GM19239 (cell line): Measurements from ENCODE around the gene NBPF6.
"Not testable (repeated sequence)": the region's sequence is repeated elsewhere in the genome, so short reads cannot be mapped to it uniquely, and the experiment has no call there.

Source experiments
- DNase-seq: peaks from one replicate; pipeline ENCODE4 v3.0.0; 2011; ENCODE audit warnings: low spot score; ENCODE audit not compliant: insufficient read length
- FAIRE-seq: peaks from 2 replicates; lab custom pipeline; 2011; peaks lifted over from hg19 to GRCh38; lab: Jason Lieb, UNC

The NBPF6 gene, protein sequence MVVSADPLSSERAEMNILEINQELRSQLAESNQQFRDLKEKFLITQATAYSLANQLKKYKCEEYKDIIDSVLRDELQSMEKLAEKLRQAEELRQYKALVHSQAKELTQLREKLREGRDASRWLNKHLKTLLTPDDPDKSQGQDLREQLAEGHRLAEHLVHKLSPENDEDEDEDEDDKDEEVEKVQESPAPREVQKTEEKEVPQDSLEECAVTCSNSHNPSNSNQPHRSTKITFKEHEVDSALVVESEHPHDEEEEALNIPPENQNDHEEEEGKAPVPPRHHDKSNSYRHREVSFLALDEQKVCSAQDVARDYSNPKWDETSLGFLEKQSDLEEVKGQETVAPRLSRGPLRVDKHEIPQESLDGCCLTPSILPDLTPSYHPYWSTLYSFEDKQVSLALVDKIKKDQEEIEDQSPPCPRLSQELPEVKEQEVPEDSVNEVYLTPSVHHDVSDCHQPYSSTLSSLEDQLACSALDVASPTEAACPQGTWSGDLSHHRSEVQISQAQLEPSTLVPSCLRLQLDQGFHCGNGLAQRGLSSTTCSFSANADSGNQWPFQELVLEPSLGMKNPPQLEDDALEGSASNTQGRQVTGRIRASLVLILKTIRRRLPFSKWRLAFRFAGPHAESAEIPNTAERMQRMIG

DNA sequence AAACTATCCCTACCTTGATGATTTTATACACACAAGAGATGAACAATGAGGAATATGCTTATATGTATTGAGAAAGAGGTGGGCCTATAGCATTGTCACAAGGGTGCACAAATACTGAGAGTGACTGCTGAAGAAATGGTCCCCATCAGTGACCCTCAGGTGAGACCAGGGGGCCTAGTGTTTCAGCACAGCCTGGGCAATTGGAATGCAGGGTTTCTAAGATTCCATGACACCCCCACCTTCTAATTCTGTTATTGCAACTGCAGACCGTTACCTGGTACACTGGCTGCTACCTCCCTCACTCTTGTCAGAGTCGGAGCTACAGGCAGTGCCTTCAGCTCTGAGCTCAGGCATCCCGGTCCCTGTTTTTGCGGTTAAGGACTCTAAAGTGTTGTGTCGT, at the start of gene NBPF6:
Gene NBPF6, plus strand, starts transcription at position 301 of the 400 bp plus-strand sequence. CDS start 259 bp downstream, outside the sequence.
- DNase-seq, FAIRE-seq: not testable (repeated sequence)

DNA sequence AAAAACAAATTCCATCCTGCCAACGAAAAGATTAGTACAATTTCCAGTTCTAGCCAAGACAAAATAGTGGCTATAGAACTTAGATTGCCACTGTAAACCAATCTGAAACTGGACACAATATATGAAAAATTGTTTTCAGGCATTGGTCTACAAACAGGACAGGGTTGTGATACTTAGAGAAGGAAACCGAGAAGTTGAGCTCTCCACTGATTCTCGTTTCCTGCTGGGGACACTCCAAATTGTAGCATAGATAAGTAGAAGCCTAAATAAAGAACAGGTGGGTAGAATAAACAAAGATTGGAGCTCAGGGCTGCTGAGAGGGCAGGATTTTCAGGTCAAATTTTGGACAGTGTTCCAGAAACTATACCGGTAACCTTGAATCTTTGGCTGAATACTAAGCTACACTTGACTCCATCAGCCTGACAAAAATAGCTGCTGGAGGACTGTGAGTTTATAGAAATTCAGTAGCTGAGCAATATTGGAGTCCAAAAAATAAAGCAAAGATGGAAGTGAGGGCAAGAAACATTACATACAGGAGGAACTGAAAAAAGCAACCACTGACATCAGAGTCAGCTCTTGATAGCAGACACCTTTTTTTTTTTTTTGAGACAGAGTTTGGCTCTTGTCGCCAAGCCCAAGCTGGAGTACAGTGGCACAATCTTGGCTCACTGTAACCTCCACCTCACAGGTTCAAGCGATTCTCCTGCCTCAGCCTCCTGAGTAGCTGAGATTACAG, 38.9 kb upstream of the NBPF6 start:
- FAIRE-seq = not testable (repeated sequence)

DNA sequence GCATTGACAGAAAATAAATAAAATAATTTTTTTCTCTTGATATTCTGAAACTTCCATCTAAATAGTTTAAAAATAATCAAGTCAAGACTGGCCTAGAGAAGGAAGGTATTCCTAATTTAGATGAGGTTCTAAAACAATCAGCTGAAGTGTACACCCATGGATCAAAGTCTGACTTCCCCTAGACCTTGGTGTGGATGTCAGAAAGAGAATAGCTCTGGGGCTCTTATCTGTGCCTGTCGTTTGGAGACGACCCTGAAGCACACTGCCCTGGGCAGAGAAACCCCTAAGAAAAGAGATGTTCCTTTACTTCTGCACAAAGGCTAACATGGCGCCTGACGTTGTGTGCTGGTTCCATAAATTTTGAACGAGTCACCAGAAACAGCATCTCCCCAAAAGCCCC, 30.0 kb upstream of the NBPF6 start:
- DNase-seq, FAIRE-seq: not testable (repeated sequence)

More for the DNA sequence above, 38.9 kb upstream of the NBPF6 start:
- DNase-seq = not testable (repeated sequence)

DNA sequence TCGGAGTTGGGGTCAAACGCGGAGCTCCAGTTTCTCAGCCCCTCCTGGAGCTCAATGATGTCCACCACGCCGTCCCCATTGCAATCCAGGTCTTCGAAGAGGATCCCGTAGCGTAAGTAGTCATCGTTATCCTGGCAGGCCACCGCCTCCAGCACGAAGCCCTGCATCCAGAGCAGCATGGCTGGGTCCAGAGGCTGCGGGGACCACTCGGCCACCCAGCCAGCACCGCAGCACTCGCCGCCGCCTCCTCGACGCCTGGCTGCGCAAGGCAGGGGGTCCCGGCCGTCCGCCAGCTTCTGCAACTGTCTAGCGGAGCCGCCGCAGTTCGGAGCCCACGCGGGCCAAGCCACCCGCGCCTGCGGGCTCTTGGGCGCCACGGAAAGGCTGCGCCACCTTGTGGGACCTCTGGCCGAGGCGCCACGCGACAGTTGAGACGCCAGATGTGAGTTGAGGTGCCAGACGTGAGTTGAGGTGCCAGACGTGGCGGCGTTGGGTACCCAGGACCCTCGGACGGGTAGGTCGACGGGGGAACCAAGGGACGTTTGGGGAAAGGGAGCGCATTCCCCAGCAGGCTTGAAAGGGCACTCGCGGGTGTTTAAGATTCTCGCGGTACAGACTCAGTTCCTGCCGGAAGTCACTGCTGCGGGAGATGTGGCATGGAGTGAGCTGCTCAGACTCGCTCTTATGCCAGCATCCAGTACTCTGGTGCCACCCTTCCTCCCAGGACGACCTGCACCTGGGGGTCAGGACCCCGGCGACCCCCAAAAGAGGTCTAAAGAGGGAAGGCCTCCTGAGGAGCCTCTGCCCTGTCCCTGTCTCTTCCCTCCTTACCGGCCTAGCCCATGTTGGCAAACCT, 28.9 kb upstream of the NBPF6 start:
- FAIRE-seq, DNase-seq: not testable (repeated sequence)

DNA sequence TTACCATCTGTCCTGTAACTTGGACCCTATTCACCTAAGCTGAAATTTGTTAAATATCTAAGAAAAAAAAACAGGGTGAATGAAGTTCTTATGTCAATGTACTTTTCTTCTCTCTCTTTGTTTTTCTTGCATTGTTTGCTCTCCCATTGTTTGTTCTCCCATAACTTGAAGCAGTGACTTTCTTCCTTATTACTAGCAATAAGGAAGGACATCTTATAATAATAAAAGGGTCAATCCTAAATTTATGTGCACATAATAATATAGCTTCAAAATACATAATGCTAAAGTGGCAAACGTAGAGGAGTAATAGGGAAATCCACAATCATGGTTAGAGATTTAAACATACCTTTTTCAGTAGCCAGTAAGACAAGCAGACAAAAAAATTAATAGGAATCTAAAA, 23.3 kb upstream of the NBPF6 start:
- not testable (repeated sequence) for DNase-seq, FAIRE-seq

DNA sequence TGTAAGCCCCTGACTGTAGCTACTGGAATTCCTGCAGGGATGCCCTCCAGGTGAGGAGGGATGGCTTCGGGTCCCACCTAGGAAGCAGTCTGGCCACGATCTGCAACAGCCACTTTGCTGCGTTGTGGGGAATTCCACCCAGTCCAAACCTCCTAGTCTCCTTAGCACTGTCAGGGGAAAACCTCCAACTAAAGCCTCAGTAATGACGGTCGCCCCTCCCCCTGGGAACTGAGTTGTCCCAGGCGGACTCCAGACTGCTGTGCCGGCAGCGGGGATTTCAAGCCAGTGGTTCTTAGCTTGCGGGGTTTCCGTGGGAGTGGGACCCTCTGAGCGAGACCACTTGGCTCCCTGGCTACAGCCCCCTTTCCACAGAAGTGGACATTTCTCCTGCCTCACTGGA, 18.1 kb upstream of the NBPF6 start:
- not testable (repeated sequence) for FAIRE-seq, DNase-seq

DNA sequence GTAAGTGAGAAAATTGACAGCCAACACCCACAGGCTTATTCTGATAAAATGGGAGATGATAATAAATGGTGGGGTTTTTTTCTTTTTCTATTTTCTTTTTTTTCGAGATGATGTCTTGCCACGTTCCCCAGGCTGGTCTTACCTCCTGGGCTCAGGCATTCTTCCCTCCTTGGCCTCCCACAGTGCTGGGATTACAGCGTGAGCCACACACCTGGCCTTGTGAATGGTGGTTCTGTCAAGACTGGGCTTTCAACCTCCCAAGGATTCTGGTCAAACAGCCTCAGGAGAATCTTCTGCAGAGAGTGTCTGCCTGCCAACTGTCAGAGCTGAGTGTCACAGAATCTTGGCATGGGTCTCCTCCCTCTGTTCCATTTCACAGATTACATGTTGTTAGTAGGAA, 16.7 kb upstream of the NBPF6 start:
- not testable (repeated sequence) for DNase-seq, FAIRE-seq

DNA sequence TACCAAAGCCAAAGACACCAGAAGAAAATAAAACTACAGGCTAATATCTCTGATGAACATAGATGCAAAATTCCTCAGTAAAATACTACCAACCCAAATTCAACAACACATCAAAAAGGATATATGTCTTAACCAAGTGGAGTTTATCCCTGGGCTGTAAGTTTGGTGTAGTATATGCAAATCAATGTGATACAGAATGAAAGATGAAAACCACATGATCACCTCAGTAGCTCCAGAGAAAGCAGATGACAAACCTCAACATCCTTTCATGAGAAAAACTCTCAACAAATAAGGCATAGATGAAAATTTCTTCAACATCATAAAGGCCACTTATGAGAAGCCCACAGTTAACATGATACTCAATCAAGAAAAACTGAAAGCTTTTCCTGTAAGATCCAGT, 11.6 kb upstream of the NBPF6 start:
- FAIRE-seq, DNase-seq: not testable (repeated sequence)

DNA sequence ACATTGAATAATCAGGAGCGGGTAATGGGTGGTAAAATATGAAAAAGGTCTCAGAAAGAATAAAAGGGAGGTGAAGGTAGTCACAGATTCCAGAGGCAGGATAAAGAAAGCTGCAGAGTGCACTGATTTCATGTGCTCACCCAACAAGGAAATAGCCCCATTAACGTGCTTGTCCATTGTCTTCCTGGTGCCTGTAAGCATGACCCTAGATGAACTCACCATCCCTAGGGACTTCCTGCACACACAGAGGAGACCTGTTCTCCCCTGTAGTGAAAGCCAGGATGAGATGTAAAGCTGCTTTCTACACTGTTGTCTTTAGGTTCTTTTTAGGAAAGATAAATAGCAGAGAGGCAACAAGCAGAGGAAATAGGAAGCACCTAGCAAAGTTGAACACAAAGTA, 4.4 kb downstream of the NBPF6 start:
- not testable (repeated sequence) for FAIRE-seq, DNase-seq

DNA sequence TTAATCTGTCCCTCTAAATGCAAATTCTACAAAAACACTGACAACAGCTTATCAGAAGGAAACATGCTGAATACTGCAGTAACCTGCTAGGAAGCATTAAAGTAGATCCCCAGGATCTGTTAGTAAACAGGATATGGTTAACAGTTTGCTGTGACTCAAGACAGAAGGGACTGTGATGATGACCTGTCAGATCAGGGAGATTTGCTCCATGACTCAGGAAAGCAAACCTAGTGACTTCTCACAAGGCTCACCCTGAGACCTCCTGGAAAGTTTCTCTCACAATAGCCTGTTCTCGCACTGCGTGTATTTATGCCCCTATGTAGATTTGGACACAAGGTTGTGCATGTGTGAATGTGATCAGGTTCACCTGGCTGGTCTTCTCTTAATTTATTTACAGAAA, 8.5 kb downstream of the NBPF6 start:
- not testable (repeated sequence) for FAIRE-seq, DNase-seq

DNA sequence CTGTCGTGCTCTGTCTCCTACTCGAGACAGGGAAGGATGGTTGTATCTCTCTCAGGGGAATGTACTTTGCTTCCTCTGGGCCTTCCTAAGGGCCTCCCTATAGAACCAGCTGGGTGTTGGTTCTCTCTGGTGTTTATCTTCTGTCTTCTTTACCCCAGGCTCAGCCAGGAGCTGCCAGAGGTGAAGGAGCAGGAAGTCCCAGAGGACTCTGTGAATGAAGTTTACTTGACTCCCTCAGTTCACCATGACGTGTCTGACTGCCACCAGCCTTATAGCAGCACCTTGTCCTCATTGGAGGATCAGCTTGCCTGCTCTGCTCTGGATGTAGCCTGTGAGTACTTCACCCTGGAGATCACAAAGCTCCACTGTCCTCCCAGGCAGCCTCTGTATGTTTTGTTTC, 11.6 kb downstream of the NBPF6 start:
- not testable (repeated sequence) for FAIRE-seq, DNase-seq

DNA sequence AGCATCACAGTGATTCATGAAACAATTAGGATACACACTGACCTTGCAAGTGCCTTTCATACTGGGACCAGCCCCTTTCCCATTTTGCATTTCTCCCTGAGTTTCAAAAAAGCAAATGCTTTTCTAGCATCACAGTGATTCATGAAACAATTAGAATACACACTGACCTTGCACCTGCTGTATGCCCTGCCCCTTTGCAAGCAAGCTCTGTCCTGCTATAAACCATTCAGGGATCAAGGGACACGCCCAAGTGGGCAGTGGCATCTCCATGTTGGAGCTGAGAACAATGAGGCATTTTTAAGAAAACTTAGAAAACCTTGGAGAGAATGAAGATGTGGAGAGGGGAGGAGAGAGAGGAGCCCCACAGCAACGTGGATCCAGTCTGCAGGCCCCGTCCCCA, 13.8 kb downstream of the NBPF6 start:
- DNase-seq, FAIRE-seq: not testable (repeated sequence)

DNA sequence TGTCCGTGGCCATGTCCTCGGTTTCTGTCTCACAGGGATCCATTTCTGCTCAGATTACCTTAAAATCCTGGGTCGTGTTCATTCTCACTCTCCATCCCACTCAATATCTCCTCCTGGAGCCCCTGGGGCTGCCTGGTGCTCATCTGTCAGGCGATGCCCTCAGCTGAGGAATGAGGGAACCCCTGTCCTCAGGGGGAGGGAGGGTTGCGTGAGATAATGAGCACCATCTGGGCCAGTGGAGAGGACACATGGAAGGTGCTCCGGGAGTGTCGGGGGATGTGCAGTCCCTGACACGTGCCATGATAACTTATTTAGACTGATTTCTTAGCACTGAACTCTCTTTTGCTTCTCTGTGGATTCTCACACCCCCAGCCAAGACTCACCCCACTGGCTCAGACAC, 16.0 kb downstream of the NBPF6 start:
- FAIRE-seq, DNase-seq: not testable (repeated sequence)

DNA sequence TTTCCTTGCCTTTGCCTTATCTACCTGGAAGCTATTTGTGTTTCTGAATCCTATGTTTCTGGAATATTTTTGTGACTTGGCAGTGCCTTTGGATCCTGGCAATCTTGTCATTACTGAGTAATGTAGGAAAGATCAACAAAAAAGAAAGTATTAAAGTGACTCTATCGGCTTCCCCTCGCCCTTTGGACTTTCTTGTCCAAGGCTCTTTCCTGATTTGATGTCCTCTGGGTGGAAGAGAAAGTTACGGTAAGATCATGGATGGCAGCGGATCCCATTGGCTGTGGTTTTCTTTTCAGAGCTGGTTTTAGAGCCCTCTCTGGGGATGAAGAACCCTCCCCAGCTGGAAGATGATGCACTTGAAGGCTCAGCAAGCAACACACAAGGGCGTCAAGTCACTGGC, 17.0 kb downstream of the NBPF6 start:
- not testable (repeated sequence) for DNase-seq, FAIRE-seq

DNA sequence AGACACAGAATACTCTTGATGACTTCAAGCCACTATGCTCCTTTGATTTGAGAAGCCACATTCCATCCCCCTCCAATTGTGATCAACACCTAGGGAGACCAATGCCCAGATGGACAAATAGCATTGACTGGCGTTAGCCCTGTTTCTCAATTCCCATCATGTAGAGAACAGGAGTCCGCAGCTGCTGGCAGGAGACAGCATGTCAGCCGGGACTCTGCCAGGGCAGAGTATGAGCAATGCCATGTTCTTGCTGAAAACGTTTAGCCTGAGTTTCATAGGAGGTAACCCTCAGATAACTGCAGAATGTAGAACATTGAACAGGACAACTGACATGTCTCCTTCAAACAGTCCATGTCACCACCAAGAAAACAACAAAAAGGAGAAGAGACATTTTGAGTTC, 20.6 kb downstream of the NBPF6 start:
- FAIRE-seq, DNase-seq: not testable (repeated sequence)

DNA sequence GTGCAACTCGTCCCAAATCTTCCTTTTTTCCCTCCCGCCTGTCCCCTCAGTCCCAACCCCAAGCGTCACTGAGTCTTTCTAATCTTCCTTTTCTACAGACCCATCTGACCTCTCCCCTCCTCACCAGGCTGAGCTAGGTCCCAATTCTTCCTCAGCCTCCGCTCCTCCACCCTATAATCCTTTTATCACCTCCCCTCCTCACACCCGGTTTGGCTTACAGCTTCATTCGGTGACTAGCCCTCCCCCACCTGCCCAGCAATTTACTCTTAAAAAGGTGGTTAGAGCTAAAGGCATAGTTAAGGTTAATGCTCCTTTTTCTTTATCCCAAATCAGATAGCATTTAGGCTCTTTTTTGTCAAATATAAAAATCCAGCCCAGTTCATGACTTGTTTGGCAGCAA, 24.4 kb downstream of the NBPF6 start:
- not testable (repeated sequence) for DNase-seq, FAIRE-seq

DNA sequence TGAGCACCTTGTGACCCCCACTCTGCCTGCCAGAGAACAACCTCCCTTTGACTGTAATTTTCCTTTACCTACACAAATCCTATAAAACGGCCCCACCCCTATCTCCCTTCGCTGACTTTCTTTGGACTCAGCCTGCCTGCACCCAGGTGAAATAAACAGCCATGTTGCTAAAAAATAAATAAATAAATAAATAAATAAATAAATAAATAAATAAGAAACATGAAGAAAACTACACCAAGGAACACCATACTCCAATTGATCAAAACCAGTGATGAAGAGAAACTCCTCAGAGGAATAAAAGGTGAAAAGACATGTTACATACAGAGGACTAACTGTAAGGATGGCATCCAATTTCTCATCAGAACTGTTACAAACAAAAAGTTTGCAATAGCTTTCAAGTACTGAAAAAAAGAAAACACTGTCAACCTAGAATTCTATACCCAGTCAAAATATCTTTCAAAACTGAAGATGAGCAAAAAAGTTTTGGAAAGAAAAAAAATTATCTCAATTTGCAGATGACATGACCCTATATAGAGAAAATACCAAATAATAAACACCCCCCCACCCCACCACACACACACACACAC, 28.4 kb downstream of the NBPF6 start:
- DNase-seq (no peak), FAIRE-seq (no peak)

DNA sequence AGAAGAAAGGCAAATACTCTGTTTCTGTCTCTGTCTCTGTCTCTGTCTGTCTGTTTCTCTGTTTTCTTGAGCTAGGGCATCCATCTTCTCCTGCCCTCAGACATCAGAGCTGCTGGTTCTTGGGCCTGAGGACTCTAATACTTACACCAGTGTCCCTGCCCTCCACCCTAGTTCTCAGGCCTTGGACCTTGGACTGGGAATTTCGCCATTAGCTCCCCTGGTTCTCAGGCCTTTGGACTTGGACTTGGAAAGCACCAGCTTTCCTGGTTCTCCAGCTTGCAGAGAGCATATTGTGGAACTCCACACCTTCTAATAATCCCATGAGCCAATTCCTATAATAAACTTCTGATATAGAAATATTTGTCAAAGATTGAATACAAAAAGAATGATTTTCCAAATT, 32.6 kb downstream of the NBPF6 start:
- no peak for FAIRE-seq
- DNase-seq = no peak

DNA sequence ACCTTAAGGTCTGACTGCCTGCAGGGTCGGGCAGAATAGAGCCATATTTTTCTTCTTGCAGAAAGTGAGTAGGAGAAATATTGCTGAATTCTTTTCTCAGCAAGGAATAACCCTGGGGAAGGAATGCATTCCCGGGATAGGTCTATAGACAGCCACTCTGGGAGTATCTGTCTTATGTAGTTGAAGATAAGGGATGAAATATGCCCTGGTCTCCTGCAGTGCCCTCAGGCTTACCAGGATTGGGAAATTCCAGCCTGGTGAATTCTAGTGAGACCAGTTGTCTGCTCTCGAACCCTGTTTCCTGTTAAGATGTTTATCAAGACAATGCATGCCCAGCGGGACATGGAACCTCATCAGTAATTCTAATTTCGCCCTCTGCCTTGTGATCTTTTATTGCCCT, 35.8 kb downstream of the NBPF6 start:
- DNase-seq, FAIRE-seq: not testable (repeated sequence)
